GM21423 (cell line): ENCODE data around the gene HMOX2.

Source experiments
- ATAC-seq: cut with Tn5 transposase; IDR thresholded peaks from one replicate; pipeline ENCODE4 v1.9.1; 2021; ENCODE audit warnings: mild to moderate bottlenecking, moderate library complexity; ENCODE audit not compliant: unreplicated experiment

Gene HMOX2

GRCh38 chr16:4550591-4550990 is 74.4 kb downstream of the HMOX2 start:
- ATAC-seq = no peak

DNA sequence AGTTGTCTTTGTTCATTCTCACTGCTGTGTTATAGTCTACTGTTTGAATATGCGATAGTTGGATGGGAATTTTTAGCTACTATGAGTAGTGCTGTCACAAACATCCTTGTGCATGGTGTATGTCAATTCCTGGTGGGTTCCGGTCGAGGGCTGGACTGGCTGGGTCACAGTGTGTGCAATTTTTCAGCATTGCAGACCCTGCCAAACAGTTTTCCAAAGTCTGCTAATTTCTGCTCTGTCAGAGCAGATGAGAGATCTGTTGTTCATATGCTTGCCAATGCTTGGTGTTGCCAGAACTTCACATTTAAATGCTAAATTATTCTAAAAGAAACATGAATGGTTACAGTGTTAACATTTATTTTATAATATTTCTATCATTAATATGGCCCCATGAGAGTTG is 76.3 kb downstream of the HMOX2 start:
- ATAC-seq = no peak

DNA sequence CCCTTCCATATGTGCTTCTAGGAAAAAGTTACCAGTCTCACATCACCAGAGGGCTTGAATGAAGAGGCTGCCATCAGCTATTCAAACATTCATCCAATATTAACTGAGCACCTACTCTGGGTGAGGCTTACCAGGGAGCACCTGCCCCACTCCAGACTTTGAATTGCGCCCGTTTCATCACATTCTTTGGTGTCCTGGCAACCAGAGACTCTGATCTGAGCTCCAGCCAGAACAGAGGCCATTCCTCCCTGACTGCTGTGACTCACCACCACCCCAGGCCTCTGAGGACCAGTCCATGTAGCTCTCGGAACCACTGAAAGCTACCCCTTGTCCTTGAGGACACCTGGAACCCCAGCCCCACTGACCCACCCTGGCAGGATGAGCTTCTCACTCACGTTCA is 79.9 kb downstream of the HMOX2 start, which contains the start of gene C16orf96:
Gene C16orf96, plus strand, starts transcription at position 229 of the 400 bp plus-strand sequence. Its CDS starts 150 bp downstream, at position 379.
- no peak for ATAC-seq

- ATAC-seq = no peak
Measured at GRCh38 chr16:4556580-4556979, 80.4 kb downstream of the HMOX2 start.

DNA sequence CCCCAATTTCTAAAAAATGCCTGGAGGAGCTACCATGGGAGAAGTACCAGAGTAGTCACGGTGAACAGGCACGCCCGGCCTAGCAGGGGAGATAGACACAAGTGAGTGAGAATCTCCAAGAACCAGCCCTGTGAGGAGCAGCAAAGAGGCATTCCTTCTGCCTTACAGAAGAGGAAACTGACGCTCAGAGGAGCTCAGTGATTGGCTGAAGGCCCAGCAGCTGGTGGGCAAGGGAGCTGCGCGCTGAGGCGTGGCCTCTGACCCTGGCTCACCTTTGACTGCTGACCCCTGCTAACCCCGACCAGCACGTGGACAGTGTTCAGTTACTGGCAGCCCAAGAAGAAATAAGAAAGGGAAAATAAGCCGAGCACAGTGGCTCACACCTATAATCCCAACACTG is 81.8 kb downstream of the HMOX2 start:
- ATAC-seq = no peak
